ENCODE measurements around the gene TMEM186. TPM values are rescaled to one million over a fixed set of nuclear protein-coding genes. Genes with fewer than 3 reads are reported as not detected.
A peak's percentile ranks its signal among the peaks of the same experiment; 100 is the strongest.

TMEM186 gene
- total and polyA plus RNA-seq, 9 of the 15 experiments (the other 6 are each of a cell fraction or from before 2014, with no cell fraction given), result 10.1 to 33.4 (median 16.4) TPM

DNA sequence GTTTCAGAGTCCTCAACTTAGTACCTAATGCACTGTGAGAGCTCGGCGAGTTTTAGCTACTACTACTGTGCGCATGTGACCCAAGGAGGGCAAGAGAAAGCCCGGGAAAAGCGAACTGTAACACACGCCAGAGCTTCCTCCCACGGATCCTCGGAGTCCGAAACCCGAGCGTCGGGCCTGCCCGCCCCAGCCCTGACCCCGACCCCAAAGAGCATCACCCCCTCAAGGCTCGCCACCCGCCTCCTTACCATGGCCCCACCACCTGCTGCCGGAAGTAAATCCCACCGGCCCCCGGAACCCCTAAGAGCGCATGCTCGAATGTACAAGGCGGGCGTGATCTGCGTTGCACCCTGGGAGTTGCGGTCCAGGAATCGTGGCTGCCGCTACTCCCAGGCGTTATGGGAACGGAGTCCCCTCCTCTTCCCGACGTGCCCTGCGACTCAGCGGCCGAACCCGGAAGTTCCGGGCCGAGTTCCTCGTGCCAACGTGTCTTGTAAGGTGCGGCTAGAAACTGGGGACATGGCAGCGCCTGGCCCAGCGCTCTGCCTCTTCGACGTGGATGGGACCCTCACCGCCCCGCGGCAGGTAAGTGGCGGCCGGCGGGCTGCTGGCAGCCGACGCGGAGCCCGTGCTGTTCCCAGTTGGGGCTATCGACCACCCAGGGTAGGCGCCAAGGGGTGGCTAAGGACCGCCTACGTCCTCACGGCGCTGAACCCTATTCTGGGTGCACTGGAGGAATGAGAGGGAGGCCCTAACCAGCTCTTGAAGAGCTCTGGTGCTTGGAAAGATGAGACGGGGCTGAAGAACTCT lies at the start of gene TMEM186, which contains the start of gene PMM2 (continued):
- TF ChIP-seq E2F6 (IDR thresholded peaks at IDR 0.05; ENCODE audit: borderline replicate concordance in 1 of 2, extremely low read depth in 1 of 2, insufficient read depth in 1 of 2, insufficient read length in 1 of 2, low read depth in 1 of 2, low read length in 1 of 2, poor library complexity in 1 of 2, severe bottlenecking in 1 of 2), result peak; percentile 83 to 84
- TF ChIP-seq NR0B1 (IDR thresholded peaks at IDR 0.05; ENCODE audit: partially characterized antibody), result no peak
- TF ChIP-seq FOXK1 (CRISPR knock-in tag; IDR thresholded peaks at IDR 0.05; ENCODE audit: borderline replicate concordance), result peak; percentile 85; the same call in 1 of the 2 replicates
- TF ChIP-seq ZNF740 (CRISPR knock-in tag; IDR thresholded peaks at IDR 0.05), result no peak
- TF ChIP-seq ZNF740 (tag; IDR thresholded peaks at IDR 0.05), result no peak
- TF ChIP-seq, protein P1, sequence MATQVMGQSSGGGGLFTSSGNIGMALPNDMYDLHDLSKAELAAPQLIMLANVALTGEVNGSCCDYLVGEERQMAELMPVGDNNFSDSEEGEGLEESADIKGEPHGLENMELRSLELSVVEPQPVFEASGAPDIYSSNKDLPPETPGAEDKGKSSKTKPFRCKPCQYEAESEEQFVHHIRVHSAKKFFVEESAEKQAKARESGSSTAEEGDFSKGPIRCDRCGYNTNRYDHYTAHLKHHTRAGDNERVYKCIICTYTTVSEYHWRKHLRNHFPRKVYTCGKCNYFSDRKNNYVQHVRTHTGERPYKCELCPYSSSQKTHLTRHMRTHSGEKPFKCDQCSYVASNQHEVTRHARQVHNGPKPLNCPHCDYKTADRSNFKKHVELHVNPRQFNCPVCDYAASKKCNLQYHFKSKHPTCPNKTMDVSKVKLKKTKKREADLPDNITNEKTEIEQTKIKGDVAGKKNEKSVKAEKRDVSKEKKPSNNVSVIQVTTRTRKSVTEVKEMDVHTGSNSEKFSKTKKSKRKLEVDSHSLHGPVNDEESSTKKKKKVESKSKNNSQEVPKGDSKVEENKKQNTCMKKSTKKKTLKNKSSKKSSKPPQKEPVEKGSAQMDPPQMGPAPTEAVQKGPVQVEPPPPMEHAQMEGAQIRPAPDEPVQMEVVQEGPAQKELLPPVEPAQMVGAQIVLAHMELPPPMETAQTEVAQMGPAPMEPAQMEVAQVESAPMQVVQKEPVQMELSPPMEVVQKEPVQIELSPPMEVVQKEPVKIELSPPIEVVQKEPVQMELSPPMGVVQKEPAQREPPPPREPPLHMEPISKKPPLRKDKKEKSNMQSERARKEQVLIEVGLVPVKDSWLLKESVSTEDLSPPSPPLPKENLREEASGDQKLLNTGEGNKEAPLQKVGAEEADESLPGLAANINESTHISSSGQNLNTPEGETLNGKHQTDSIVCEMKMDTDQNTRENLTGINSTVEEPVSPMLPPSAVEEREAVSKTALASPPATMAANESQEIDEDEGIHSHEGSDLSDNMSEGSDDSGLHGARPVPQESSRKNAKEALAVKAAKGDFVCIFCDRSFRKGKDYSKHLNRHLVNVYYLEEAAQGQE (IDR thresholded peaks at IDR 0.05; ENCODE audit: borderline replicate concordance), result no peak
- TF ChIP-seq, protein P1 (CRISPR knock-in tag; IDR thresholded peaks at IDR 0.05; ENCODE audit: low read depth), result no peak
- no peak for TF ChIP-seq ZKSCAN1 (IDR thresholded peaks at IDR 0.05; ENCODE audit: low read depth, low read length)
- TF ChIP-seq KDM4B (IDR thresholded peaks at IDR 0.05; ENCODE audit: borderline replicate concordance in 2 of 2, low read depth in 1 of 2), result peak in 1 of 2 experiments; percentile 98; a peak in 2 of 4 replicates
- TF ChIP-seq PRMT5 (CRISPR knock-in tag; IDR thresholded peaks at IDR 0.05), result no peak
- no peak; the same call in 1 of the 2 replicates for TF ChIP-seq ZNF134 (CRISPR knock-in tag; conservative IDR thresholded peaks at IDR 0.05)
- TF ChIP-seq, protein P2, sequence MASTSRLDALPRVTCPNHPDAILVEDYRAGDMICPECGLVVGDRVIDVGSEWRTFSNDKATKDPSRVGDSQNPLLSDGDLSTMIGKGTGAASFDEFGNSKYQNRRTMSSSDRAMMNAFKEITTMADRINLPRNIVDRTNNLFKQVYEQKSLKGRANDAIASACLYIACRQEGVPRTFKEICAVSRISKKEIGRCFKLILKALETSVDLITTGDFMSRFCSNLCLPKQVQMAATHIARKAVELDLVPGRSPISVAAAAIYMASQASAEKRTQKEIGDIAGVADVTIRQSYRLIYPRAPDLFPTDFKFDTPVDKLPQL (IDR thresholded peaks at IDR 0.05; ENCODE audit: extremely low read depth, insufficient read length), result no peak
- TF ChIP-seq BRF1 (IDR thresholded peaks at IDR 0.05; ENCODE audit: borderline replicate concordance, extremely low read depth, insufficient read length), result no peak

Measured in K562 (cell line).